ENCODE data around the gene ZCCHC24.

The ZCCHC24 gene

DNA sequence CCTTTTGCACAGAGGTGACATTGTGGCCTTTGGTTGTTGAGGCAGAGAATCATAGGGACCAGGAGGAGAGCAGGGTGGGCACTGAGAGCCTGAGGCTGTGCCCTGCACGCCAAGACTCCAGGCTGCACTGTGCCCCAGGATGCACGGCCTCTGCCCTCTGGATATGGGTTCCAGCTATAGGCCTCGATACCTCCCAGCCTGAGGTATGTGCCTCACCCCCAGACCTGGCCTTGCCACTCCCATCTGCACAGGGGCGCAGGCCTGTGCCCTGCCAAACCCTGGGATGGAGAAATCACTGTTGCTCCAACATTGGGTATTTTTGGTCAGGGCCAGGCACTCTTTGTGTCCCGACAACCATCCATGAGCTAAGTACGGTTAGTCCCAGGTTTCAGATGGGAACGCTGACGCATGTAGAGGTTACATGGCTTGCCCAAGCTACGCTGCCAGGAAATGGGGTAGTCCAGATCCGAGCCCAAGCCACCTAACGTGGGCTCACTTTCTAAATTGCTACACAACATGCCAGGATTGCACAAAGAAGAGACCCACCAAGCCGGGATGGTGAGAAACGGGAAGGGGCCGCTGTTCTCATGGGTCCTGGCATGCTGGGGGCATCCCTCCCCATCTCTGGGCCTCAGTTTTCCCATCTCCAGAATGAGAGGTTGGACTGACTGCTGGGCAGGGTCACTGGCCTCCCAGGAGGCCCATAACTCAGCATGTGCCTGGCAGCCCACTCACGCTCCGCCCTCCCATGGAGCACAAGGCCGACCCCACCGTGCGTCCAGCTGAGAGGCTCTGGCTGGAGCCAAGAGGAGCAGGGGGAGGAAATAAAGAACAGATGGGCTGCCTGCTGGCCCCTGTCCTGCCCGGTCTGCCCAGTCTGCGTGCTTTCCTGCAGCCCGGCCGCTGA is 44.2 kb downstream of the ZCCHC24 start:
- no peak overlapping the region; the same call in 1 of the 2 replicates for H3K4me3 ChIP-seq (ENCODE audit: low read length)
- TF ChIP-seq, protein P1, sequence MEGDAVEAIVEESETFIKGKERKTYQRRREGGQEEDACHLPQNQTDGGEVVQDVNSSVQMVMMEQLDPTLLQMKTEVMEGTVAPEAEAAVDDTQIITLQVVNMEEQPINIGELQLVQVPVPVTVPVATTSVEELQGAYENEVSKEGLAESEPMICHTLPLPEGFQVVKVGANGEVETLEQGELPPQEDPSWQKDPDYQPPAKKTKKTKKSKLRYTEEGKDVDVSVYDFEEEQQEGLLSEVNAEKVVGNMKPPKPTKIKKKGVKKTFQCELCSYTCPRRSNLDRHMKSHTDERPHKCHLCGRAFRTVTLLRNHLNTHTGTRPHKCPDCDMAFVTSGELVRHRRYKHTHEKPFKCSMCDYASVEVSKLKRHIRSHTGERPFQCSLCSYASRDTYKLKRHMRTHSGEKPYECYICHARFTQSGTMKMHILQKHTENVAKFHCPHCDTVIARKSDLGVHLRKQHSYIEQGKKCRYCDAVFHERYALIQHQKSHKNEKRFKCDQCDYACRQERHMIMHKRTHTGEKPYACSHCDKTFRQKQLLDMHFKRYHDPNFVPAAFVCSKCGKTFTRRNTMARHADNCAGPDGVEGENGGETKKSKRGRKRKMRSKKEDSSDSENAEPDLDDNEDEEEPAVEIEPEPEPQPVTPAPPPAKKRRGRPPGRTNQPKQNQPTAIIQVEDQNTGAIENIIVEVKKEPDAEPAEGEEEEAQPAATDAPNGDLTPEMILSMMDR (conservative IDR thresholded peaks at IDR 0.05; ENCODE audit: low read length) = no peak
- DNase-seq (ENCODE audit: low read depth) = peak; percentile 93

DNA sequence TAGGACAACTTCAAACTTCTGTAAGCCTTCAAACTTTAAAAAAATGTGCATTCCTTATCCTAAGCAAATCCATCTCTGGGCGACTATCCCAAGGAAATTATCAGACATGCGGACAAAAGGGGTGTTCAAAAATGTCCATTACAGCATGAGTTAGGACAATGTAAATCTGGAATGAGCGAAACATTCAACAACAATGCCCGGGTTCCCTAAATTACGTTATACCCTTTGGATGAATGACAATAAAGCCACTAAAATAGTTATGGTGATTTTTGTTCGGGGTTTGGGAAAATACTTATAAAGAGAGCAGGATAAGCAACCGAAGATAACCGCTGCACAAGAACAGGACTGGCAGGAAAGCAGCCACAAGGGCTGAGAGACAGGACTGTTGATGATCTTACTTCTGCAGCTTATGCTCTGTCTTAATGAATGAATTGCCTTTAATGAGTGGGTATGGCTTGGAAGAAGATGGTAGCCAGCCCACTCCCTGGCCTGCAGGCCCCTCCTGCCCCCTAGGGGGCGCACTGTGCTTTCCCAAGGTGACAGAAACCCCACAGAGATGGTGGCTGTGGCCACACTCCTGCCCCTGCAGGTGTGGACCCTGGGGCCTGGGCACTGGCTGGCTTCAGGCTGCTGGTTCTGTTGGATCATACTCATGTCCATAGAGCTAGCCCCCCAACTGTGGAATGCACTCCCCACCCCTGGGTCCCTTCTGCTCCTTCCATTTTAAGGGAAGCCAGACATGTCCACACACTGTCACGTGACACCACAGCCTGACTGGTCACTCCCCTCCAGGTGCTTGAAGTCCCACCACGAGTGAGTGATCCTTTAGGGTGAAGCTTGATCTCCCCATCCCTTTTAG is 45.0 kb downstream of the ZCCHC24 start:
- DNase-seq (ENCODE audit: low read depth) = no peak
- H3K4me3 ChIP-seq (ENCODE audit: low read length) = no peak overlapping the region; the same call in 1 of the 2 replicates
- TF ChIP-seq, protein P1 (conservative IDR thresholded peaks at IDR 0.05; ENCODE audit: low read length) = peak; percentile 63

DNA sequence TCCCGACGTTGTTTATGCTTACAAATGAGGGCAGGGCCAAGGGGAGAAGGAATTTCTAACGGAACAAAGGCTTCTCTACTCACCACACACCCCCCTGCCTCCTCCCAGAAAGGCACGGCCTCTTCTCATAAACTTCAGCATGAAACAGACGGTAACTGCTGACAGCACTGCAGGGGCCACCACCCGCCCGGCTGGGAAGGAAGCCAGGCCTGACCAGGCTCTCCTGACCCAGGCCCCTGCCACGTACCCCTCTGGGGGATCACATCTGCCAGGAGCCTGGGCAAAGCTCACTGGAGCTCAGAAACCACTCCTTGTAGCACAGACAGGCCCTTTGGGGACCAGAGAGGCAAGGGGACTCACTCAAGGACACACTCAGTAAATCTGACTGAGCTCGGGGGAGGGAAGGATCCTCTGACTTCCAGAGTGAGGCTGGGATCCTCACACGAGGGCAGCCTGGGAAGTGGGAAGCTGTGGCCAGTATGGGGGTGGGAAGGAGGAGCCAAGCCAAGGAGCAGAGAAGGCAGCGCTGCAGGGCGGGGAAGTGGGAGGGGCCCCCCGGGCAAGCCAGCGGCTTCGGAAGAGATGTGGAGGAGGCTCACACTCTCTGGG is 46.1 kb downstream of the ZCCHC24 start:
- H3K4me3 ChIP-seq (ENCODE audit: low read length) = peak overlapping the region; percentile 42
- TF ChIP-seq, protein P1 (conservative IDR thresholded peaks at IDR 0.05; ENCODE audit: low read length) = no peak
- peak; percentile 98 for DNase-seq (ENCODE audit: low read depth)

DNA sequence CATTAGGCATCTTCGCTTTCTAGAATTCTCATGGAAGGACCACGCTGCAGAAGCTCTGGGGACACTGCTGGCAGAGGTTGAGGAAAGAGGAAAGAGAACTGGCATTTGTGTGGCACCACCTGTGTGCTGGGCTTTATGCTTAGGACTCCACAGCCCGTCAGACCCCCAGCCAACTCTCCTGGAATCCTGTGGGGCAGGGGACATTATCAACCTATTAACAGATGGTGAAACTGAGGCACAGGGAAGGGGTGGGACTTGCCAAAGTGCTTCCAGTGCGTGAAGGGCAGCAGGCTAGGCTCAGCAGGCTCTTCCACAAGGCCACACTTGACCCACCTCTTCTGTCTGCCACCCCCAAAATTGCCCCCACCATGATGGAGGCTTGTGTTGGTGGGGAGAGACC is 46.8 kb downstream of the ZCCHC24 start:
- TF ChIP-seq, protein P1 (conservative IDR thresholded peaks at IDR 0.05; ENCODE audit: low read length) = no peak
- no peak for DNase-seq (ENCODE audit: low read depth)
- H3K4me3 ChIP-seq (ENCODE audit: low read length) = peak overlapping the region; percentile 8; the same call in 1 of the 2 replicates

DNA sequence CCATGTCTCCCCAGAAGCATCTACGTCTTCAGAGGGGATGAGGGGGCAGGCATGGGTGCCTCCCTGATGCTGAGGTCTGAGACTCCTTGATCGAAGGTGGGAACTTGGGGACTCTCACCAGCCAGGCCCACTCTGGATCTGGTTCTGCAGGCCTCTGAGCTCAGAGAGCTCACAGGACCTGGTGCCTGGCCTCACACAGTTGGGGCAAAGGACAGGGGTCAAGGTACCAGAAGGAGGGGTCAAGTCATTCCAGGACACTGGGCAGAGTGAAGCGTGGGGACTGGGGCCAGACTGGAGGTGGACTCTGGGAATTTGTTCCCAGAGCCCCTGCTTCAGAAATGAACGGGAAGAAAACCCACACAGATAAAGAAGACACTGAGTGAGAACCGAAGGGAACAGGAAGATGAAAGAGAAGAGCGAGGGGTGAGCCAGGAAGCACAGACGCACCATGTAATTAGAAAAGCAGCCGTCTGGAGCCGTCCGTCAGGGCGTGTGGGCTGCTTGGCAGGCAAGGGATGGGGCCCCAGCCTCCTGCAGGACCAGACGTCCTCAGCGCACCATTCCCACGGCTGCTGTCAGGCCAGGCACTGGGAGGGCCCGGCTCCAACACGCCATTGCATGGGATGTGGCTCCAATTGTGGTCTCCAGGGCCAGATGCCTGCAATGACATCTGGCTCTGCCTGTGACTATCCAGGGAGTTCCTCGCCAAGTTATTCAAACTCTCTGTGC is 47.7 kb downstream of the ZCCHC24 start:
- TF ChIP-seq, protein P1 (conservative IDR thresholded peaks at IDR 0.05; ENCODE audit: low read length) = no peak
- DNase-seq (ENCODE audit: low read depth) = peak; percentile 96

DNA sequence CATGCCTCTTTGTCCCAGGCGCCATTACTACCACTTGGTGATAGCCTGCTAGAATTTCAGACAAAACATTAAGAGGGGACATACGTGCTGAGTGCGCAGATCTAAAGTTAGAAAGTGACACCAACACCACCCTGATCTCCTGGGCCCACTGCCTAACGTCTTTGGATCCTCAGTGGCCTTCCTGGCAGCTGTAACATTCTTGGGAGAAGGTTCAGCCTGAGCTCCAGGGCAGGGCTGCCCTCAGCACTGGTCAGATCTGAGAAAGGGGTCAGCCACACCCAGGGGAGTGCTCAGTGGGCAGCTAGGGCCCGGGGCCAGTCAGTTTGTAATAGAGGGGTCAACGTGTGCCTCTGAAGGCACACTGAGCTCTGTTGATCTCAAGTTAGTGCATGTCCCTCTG is 48.4 kb downstream of the ZCCHC24 start:
- TF ChIP-seq, protein P1 (conservative IDR thresholded peaks at IDR 0.05; ENCODE audit: low read length) = no peak
- no peak for DNase-seq (ENCODE audit: low read depth)
- H3K4me3 ChIP-seq (ENCODE audit: low read length) = no peak overlapping the region

More for the DNA sequence above, 47.7 kb downstream of the ZCCHC24 start:
- H3K4me3 ChIP-seq (ENCODE audit: low read length) = no peak overlapping the region
